Peyer's patch (tissue), 4 donors: ENCODE data around the gene SLCO3A1. TPM values are rescaled to one million over a fixed set of nuclear protein-coding genes. Genes with fewer than 3 reads are reported as not detected.

Source experiments
- DNase-seq, 3 donors: peaks; one replicate each; pipeline ENCODE4 v3.0.0-alpha.2; 2017 to 2019
- H3K27ac ChIP-seq, 4 donors: fragments of 200-600 bp; sonication (generic); one replicate each; pipeline ENCODE4 v1.5.1; 2016 to 2019
- H3K27me3 ChIP-seq, 2 donors: fragments of 200-600 bp; sonication (generic); one replicate each; pipeline ENCODE4 v1.5.1; 2019
- H3K36me3 ChIP-seq, 3 donors: fragments of 200-600 bp; sonication (generic); one replicate each; pipeline ENCODE4 v1.5.1; 2016 to 2019
- H3K4me1 ChIP-seq, 4 donors: fragments of 200-600 bp; sonication (generic); one replicate each; pipeline ENCODE4 v1.5.1; 2016 to 2019
- H3K4me3 ChIP-seq, 4 donors: fragments of 200-600 bp; sonication (generic); 1 replicate in 3 of 4; 2 replicates in 1 of 4; pipeline ENCODE4 v1.5.1; 2016 to 2019; ENCODE audit warnings: mild to moderate bottlenecking in 1 of 4
- H3K9me3 ChIP-seq, 4 donors: fragments of 200-600 bp; sonication (generic); one replicate each; pipeline ENCODE4 v1.5.1; 2016 to 2019; ENCODE audit warnings: mild to moderate bottlenecking in 1 of 4
- CTCF ChIP-seq, 6 experiments: fragments of 450-650 bp in 4 of 6; fragments of 200-600 bp in 2 of 6; sonication (generic) in 1 of 6; IDR thresholded peaks; one replicate each; pipeline ENCODE4 v1.5.1; 2017 to 2019; ENCODE audit warnings: antibody characterized with exemption in 6 of 6, mild to moderate bottlenecking in 3 of 6, moderate library complexity in 1 of 6
- POLR2A ChIP-seq, 2 donors: fragments of 450-650 bp; IDR thresholded peaks; one replicate each; pipeline ENCODE4 v1.5.1; 2017; ENCODE audit warnings: antibody characterized with exemption in 2 of 2, mild to moderate bottlenecking in 2 of 2, moderate library complexity in 2 of 2
- total RNA-seq, 4 donors: library from RNA; depleted of rRNA; stranded (reverse); fragments of >200 nt; gene quantifications; one replicate each; pipeline ENCODE4 v1.1.0, GENCODE V29; 2016

Gene SLCO3A1
- total RNA-seq, 4 donors from 2014 or later: 2.1 to 8.3 (median 5.0) TPM

- no peak for DNase-seq
- no peak for TF ChIP-seq CTCF (IDR thresholded peaks at IDR 0.05)
- no peak for TF ChIP-seq POLR2A (IDR thresholded peaks at IDR 0.05)
- Histone ChIP-seq H3K9me3 (no peaks in the 10 kb centered on the region), H3K27ac (no peak overlapping the region), H3K36me3 (no peaks in the 10 kb centered on the region), H3K4me3 (no peak overlapping the region), H3K4me1 (no peaks in the 10 kb centered on the region), H3K27me3 (no peaks in the 10 kb centered on the region)
Observed at GRCh38 chr15:92047900-92048299, 194.4 kb downstream of the SLCO3A1 start.

GRCh38 chr15:92048739-92049138, 195.2 kb downstream of the SLCO3A1 start:
- Histone ChIP-seq H3K9me3 (no peaks in the 10 kb centered on the region), H3K4me1 (no peaks in the 10 kb centered on the region), H3K27ac (no peak overlapping the region), H3K4me3 (no peak overlapping the region), H3K36me3 (no peaks in the 10 kb centered on the region), H3K27me3 (no peaks in the 10 kb centered on the region)
- TF ChIP-seq POLR2A (IDR thresholded peaks at IDR 0.05) (no peak), CTCF (IDR thresholded peaks at IDR 0.05) (no peak)
- DNase-seq: no peak

GRCh38 chr15:92049290-92049989, 195.9 kb downstream of the SLCO3A1 start:
- TF ChIP-seq POLR2A (IDR thresholded peaks at IDR 0.05) (no peak), CTCF (IDR thresholded peaks at IDR 0.05) (no peak)
- no peaks in the 10 kb centered on the region for H3K9me3 ChIP-seq
- no peak overlapping the region for H3K27ac ChIP-seq
- DNase-seq: no peak
- no peak overlapping the region for H3K4me3 ChIP-seq
- no peaks in the 10 kb centered on the region for H3K4me1 ChIP-seq
- H3K27me3 ChIP-seq: no peaks in the 10 kb centered on the region
- no peaks in the 10 kb centered on the region for H3K36me3 ChIP-seq

GRCh38 chr15:92050220-92050898, 196.9 kb downstream of the SLCO3A1 start:
- H3K9me3 ChIP-seq: no peaks in the 10 kb centered on the region
- no peak for TF ChIP-seq POLR2A (IDR thresholded peaks at IDR 0.05)
- H3K36me3 ChIP-seq: no peaks in the 10 kb centered on the region
- no peaks in the 10 kb centered on the region for H3K27me3 ChIP-seq
- no peak overlapping the region for H3K27ac ChIP-seq
- no peak for DNase-seq
- no peak overlapping the region for H3K4me3 ChIP-seq
- no peaks in the 10 kb centered on the region for H3K4me1 ChIP-seq

- H3K4me3 ChIP-seq: no peak overlapping the region
- H3K4me1 ChIP-seq: no peaks in the 10 kb centered on the region
- no peaks in the 10 kb centered on the region for H3K36me3 ChIP-seq
- no peaks in the 10 kb centered on the region for H3K9me3 ChIP-seq
- H3K27me3 ChIP-seq: no peaks in the 10 kb centered on the region
- no peak for DNase-seq
- no peak overlapping the region for H3K27ac ChIP-seq
- TF ChIP-seq CTCF (IDR thresholded peaks at IDR 0.05) (no peak), POLR2A (IDR thresholded peaks at IDR 0.05) (no peak)
Observed at GRCh38 chr15:92051716-92052115, 198.2 kb downstream of the SLCO3A1 start.

GRCh38 chr15:92053753-92054316, 200.3 kb downstream of the SLCO3A1 start:
- no peaks in the 10 kb centered on the region for H3K27me3 ChIP-seq
- H3K4me3 ChIP-seq: no peak overlapping the region
- no peak for DNase-seq
- H3K9me3 ChIP-seq: no peaks in the 10 kb centered on the region
- H3K4me1 ChIP-seq: no peaks in the 10 kb centered on the region
- TF ChIP-seq POLR2A (IDR thresholded peaks at IDR 0.05) (no peak), CTCF (IDR thresholded peaks at IDR 0.05) (no peak)
- no peak overlapping the region for H3K27ac ChIP-seq
- no peaks in the 10 kb centered on the region for H3K36me3 ChIP-seq
